ENCODE measurements around the gene PITPNC1. TPM values are rescaled to one million over a fixed set of nuclear protein-coding genes. Genes with fewer than 3 reads are reported as not detected.

The PITPNC1 gene
- total and polyA plus RNA-seq, 2 donors (not counting 1 experiment from before 2014, with no cell fraction given), result 4.7 to 26.1 TPM

DNA sequence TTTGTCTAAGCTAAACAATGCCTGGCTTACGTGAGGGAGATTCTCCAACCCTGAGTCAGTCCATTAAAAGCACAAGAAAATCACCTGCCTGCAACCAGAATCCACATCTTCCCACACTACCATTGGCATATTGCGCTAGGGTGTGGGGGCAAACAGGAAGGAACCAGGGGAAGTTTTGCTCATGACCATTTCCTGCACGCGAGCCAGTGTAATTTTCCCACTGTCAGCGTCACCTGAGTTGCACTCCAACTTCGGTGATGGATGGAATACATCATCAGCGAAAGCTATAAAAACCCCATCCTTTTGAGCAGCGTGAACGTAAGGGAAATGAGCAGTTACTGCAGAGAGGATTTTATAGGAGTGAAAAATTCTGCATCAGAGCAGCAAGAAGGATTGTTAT lies 172.7 kb downstream of the PITPNC1 start:
- Histone ChIP-seq H2AFZ (ENCODE audit: insufficient read depth, low read depth, low read length, poor library complexity, severe bottlenecking) (no peak overlapping the region), H3K27me3 (replicated peaks in 1 of 4; ENCODE audit: control extremely low read depth in 1 of 4, control insufficient read depth in 3 of 4, insufficient read depth in 4 of 4, low read length in 3 of 4) (no peaks in the 10 kb centered on the region), H3K27ac (ENCODE audit: low read length in 2 of 2) (no peak overlapping the region), H3K4me3 (ENCODE audit: control extremely low read depth in 1 of 5, extremely low read depth in 1 of 5, insufficient read depth in 1 of 5, low read depth in 2 of 5, low read length in 4 of 5) (no peak overlapping the region), H3K4me2 (replicated peaks; ENCODE audit: low read depth, low read length, poor library complexity, severe bottlenecking) (no peak overlapping the region), H3K9ac (ENCODE audit: low read length) (no peak overlapping the region), H3K79me2 (ENCODE audit: control insufficient read depth, insufficient read depth, low read length) (no peaks in the 10 kb centered on the region), H3K36me3 (replicated peaks in 1 of 2; ENCODE audit: control extremely low read depth in 1 of 2, control insufficient read depth in 1 of 2, extremely low read depth in 1 of 2, insufficient read depth in 2 of 2, low read length in 1 of 2) (no peaks in the 10 kb centered on the region), H3K9me3 (ENCODE audit: control extremely low read depth in 1 of 3, control insufficient read depth in 2 of 3, insufficient read depth in 1 of 3, low read length in 2 of 3) (no peaks in the 10 kb centered on the region), H4K20me1 (ENCODE audit: control insufficient read depth, insufficient read depth, low read length, poor library complexity, severe bottlenecking) (no peaks in the 10 kb centered on the region), H3K4me1 (ENCODE audit: control insufficient read depth in 2 of 2, insufficient read depth in 2 of 2, low read length in 2 of 2) (peaks cover 0 to 3% of the 10 kb centered on the region in 2 donors)
- no peak overlapping the region for H3K4me3 Mint-ChIP-seq
- ATAC-seq (ENCODE audit: low read depth), result no peak
- 79% methylated on average over 5 of the region's 9 CpGs for WGBS (ENCODE audit: insufficient coverage)
- POLR2A ChIA-PET, result interaction anchor here (0.6 kb wide), 1 partner anchor 40 kb away, joined by 4 read pairs; no protein-coding TSS in a partner anchor
- intact Hi-C loops (cut with micrococcal nuclease), result no loop called here
- H3K27me3 Mint-ChIP-seq, result no peaks in the 10 kb centered on the region
- no peak for DNase-seq
- H3K4me1 Mint-ChIP-seq, result peaks cover 15% of the 10 kb centered on the region
- H3K27ac Mint-ChIP-seq, result no peak overlapping the region
- CTCF ChIA-PET, result interaction anchor here (1.1 kb wide), 1 partner anchor 140 kb away, joined by 3 read pairs; no protein-coding TSS in a partner anchor
- no peaks in the 10 kb centered on the region for H3K9me3 Mint-ChIP-seq (ENCODE audit: insufficient read depth)
- TF ChIP-seq, protein P1, sequence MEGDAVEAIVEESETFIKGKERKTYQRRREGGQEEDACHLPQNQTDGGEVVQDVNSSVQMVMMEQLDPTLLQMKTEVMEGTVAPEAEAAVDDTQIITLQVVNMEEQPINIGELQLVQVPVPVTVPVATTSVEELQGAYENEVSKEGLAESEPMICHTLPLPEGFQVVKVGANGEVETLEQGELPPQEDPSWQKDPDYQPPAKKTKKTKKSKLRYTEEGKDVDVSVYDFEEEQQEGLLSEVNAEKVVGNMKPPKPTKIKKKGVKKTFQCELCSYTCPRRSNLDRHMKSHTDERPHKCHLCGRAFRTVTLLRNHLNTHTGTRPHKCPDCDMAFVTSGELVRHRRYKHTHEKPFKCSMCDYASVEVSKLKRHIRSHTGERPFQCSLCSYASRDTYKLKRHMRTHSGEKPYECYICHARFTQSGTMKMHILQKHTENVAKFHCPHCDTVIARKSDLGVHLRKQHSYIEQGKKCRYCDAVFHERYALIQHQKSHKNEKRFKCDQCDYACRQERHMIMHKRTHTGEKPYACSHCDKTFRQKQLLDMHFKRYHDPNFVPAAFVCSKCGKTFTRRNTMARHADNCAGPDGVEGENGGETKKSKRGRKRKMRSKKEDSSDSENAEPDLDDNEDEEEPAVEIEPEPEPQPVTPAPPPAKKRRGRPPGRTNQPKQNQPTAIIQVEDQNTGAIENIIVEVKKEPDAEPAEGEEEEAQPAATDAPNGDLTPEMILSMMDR (IDR thresholded peaks at IDR 0.05), result no peak
- no peak for TF ChIP-seq EZH2 (IDR thresholded peaks at IDR 0.05; ENCODE audit: borderline replicate concordance, insufficient read depth, low read depth, low read length, poor library complexity, severe bottlenecking)

- Histone ChIP-seq H3K27me3 (replicated peaks in 1 of 4; ENCODE audit: control extremely low read depth in 1 of 4, control insufficient read depth in 3 of 4, insufficient read depth in 4 of 4, low read length in 3 of 4) (no peaks in the 10 kb centered on the region), H3K36me3 (replicated peaks in 1 of 2; ENCODE audit: control extremely low read depth in 1 of 2, control insufficient read depth in 1 of 2, extremely low read depth in 1 of 2, insufficient read depth in 2 of 2, low read length in 1 of 2) (no peaks in the 10 kb centered on the region), H3K9me3 (ENCODE audit: control extremely low read depth in 1 of 3, control insufficient read depth in 2 of 3, insufficient read depth in 1 of 3, low read length in 2 of 3) (peaks cover 0 to 10% (median 6%) of the 10 kb centered on the region in 3 donors), H3K4me3 (ENCODE audit: control extremely low read depth in 1 of 5, extremely low read depth in 1 of 5, insufficient read depth in 1 of 5, low read depth in 2 of 5, low read length in 4 of 5) (no peak overlapping the region), H3K4me1 (ENCODE audit: control insufficient read depth in 2 of 2, insufficient read depth in 2 of 2, low read length in 2 of 2) (no peaks in the 10 kb centered on the region), H2AFZ (ENCODE audit: insufficient read depth, low read depth, low read length, poor library complexity, severe bottlenecking) (no peak overlapping the region), H3K4me2 (replicated peaks; ENCODE audit: low read depth, low read length, poor library complexity, severe bottlenecking) (no peak overlapping the region), H3K79me2 (ENCODE audit: control insufficient read depth, insufficient read depth, low read length) (no peaks in the 10 kb centered on the region), H4K20me1 (ENCODE audit: control insufficient read depth, insufficient read depth, low read length, poor library complexity, severe bottlenecking) (no peaks in the 10 kb centered on the region), H3K9ac (ENCODE audit: low read length) (no peak overlapping the region), H3K27ac (ENCODE audit: low read length in 2 of 2) (no peak overlapping the region)
- no peak for TF ChIP-seq EZH2 (IDR thresholded peaks at IDR 0.05; ENCODE audit: borderline replicate concordance, insufficient read depth, low read depth, low read length, poor library complexity, severe bottlenecking)
- TF ChIP-seq, protein P1 (IDR thresholded peaks at IDR 0.05), result no peak
- intact Hi-C loops (cut with micrococcal nuclease), result loop anchor here (5.0 kb wide), 1 partner anchor 48 kb away; no protein-coding TSS in a partner anchor
- Mint-ChIP-seq H3K4me3 (no peak overlapping the region), H3K4me1 (no peaks in the 10 kb centered on the region), H3K9me3 (ENCODE audit: insufficient read depth) (peaks cover 6% of the 10 kb centered on the region), H3K27ac (no peak overlapping the region), H3K27me3 (no peaks in the 10 kb centered on the region)
- POLR2A ChIA-PET, result no interaction called here
- WGBS (ENCODE audit: insufficient coverage), result 93% methylated on average over 2 of the region's 6 CpGs
- DNase-seq (no peak), ATAC-seq (ENCODE audit: low read depth) (no peak)
- CTCF ChIA-PET, result no interaction called here
Observed at GRCh38 chr17:67554634-67555033, 177.6 kb downstream of the PITPNC1 start.
